Uterus (tissue), 2 donors: Measurements from ENCODE around the gene GGACT.

Experiments used
- POLR2A ChIP-seq, 2 donors: fragments of 450-650 bp; IDR thresholded peaks; one replicate each; pipeline ENCODE4 v1.6.1; 2016; ENCODE audit warnings: antibody characterized with exemption in 2 of 2, mild to moderate bottlenecking in 1 of 2, moderate library complexity in 1 of 2
- TF ChIP-seq, protein P1 (sequence below), 4 experiments: fragments of 200-600 bp in 2 of 4; fragments of 450-650 bp in 2 of 4; sonication (generic) in 2 of 4; IDR thresholded peaks; one replicate each; pipeline ENCODE4 v1.5.1; 2016 to 2019; ENCODE audit warnings: antibody characterized with exemption in 4 of 4, mild to moderate bottlenecking in 2 of 4, moderate library complexity in 1 of 4

DNA sequence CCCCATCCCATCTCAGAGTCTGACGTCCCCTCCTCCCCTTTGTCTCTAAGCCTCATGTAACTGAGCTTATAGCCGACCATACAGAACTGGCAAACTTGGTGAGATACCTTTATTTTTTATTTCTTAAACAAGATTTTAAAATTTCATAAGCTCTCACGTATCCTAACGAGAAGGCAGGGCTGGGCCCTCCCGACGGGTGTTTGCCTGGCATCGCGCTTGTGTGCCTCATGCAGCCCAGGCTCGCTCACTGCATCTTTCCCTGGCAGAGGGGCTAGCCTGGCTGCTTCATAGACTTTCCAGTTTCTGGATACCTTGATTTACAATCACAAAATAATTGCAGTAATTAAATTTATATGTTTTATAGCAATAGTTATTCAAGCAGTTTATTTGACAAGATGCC is 69.0 kb downstream of the GGACT start:
- TF ChIP-seq, protein P1, sequence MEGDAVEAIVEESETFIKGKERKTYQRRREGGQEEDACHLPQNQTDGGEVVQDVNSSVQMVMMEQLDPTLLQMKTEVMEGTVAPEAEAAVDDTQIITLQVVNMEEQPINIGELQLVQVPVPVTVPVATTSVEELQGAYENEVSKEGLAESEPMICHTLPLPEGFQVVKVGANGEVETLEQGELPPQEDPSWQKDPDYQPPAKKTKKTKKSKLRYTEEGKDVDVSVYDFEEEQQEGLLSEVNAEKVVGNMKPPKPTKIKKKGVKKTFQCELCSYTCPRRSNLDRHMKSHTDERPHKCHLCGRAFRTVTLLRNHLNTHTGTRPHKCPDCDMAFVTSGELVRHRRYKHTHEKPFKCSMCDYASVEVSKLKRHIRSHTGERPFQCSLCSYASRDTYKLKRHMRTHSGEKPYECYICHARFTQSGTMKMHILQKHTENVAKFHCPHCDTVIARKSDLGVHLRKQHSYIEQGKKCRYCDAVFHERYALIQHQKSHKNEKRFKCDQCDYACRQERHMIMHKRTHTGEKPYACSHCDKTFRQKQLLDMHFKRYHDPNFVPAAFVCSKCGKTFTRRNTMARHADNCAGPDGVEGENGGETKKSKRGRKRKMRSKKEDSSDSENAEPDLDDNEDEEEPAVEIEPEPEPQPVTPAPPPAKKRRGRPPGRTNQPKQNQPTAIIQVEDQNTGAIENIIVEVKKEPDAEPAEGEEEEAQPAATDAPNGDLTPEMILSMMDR (IDR thresholded peaks at IDR 0.05) = no peak
- no peak for TF ChIP-seq POLR2A (IDR thresholded peaks at IDR 0.05)
